T-cell (primary cell): ENCODE data around the gene DOCK4. TPM values are rescaled to one million over a fixed set of nuclear protein-coding genes. Genes with fewer than 3 reads are reported as not detected.
A peak's percentile ranks its signal among the peaks of the same experiment; 100 is the strongest.

Experiments used
- ATAC-seq, 4 experiments: fragments of 200-7000 bp in 3 of 4; fragments of 150-1000 bp in 1 of 4; cut with Tn5 transposase; replicated peaks in 1 of 4; 1 replicate in 3 of 4; 2 replicates in 1 of 4; pipeline ENCODE4 v1.10.0; 2021; ENCODE audit warnings: moderate library complexity in 3 of 4, mild to moderate bottlenecking in 2 of 4, moderate number of reproducible peaks in 1 of 4
- CTCF ChIA-PET, 2 donors: fragments of 300-600 bp; sonication (Branson Sonifier 250); formaldehyde crosslinking; loops; one replicate each; lab custom pipeline; 2022; ENCODE audit warnings: antibody characterized with exemption in 2 of 2; lab: Charles Lee
- POLR2A ChIA-PET, 2 donors: fragments of 300-600 bp; sonication (Branson Sonifier 250); formaldehyde crosslinking; loops; one replicate each; lab custom pipeline; 2022; ENCODE audit warnings: antibody characterized with exemption in 2 of 2; lab: Charles Lee
- DNase-seq, 35 experiments: peaks; one replicate each; pipeline versions ENCODE4 v3.0.0 to v3.0.0-alpha.2; 2013 to 2023
- H3K27ac ChIP-seq: one replicate; pipeline ENCODE4 v1.5.1; 2013; ENCODE audit warnings: low read length
- H3K27me3 ChIP-seq, 2 experiments: replicated peaks in 1 of 2; 1 replicate in 1 of 2; 2 replicates in 1 of 2; pipeline versions ENCODE4 v1.6.1 to v1.7.0; 2013; ENCODE audit warnings: low read length in 1 of 2, mixed read lengths in 1 of 2; ENCODE audit not compliant: control insufficient read depth in 2 of 2, insufficient read depth in 2 of 2; ENCODE audit errors: extremely low read depth in 1 of 2
- H3K36me3 ChIP-seq, 2 donors: 1 replicate in 1 of 2; 2 replicates in 1 of 2; pipeline versions ENCODE4 v1.6.1 to v1.7.0; 2013; ENCODE audit warnings: low read length in 1 of 2; ENCODE audit not compliant: control insufficient read depth in 2 of 2, insufficient read depth in 1 of 2; ENCODE audit errors: extremely low read depth in 1 of 2
- H3K4me1 ChIP-seq, 2 experiments: 1 replicate in 1 of 2; 2 replicates in 1 of 2; pipeline versions ENCODE4 v1.6.1 to v1.7.0; 2013; ENCODE audit warnings: low read length in 2 of 2, mixed read lengths in 1 of 2; ENCODE audit not compliant: insufficient read depth in 2 of 2, control insufficient read depth in 1 of 2; ENCODE audit errors: extremely low read depth in 1 of 2
- H3K4me3 ChIP-seq, 2 donors: 1 replicate in 1 of 2; 2 replicates in 1 of 2; pipeline versions ENCODE4 v1.5.1 to v1.7.0; 2013; ENCODE audit warnings: mild to moderate bottlenecking in 2 of 2, low read length in 1 of 2, moderate library complexity in 1 of 2; ENCODE audit not compliant: control insufficient read depth in 1 of 2; ENCODE audit errors: extremely low read depth in 1 of 2
- H3K9me3 ChIP-seq: 2 replicates; pipeline ENCODE4 v1.7.0; 2013
- H3K27ac Mint-ChIP-seq, 2 donors: one replicate each; pipeline ENCODE4 v1.8.0; 2020 to 2021; ENCODE audit warnings: mild to moderate bottlenecking in 2 of 2, mixed read lengths in 2 of 2
- H3K27me3 Mint-ChIP-seq, 2 donors: one replicate each; pipeline ENCODE4 v1.8.0; 2021 to 2022; ENCODE audit warnings: mixed read lengths in 2 of 2
- H3K36me3 Mint-ChIP-seq: one replicate; pipeline ENCODE4 v1.8.0; 2021; ENCODE audit warnings: mixed read lengths
- H3K4me1 Mint-ChIP-seq, 3 donors: one replicate each; pipeline ENCODE4 v1.8.0; 2020 to 2022; ENCODE audit warnings: mixed read lengths in 3 of 3, mild to moderate bottlenecking in 1 of 3
- H3K4me3 Mint-ChIP-seq, 3 donors: one replicate each; pipeline ENCODE4 v1.8.0; 2020 to 2022; ENCODE audit warnings: mild to moderate bottlenecking in 3 of 3, mixed read lengths in 3 of 3, moderate library complexity in 3 of 3
- H3K9me3 Mint-ChIP-seq, 3 donors: one replicate each; pipeline ENCODE4 v1.8.0; 2020 to 2022; ENCODE audit warnings: mixed read lengths in 3 of 3
- WGBS: methylation state at CpG from one replicate; pipeline ENCODE4 v1.1.5; 2013; ENCODE audit warnings: missing lambda C conversion rate; ENCODE audit not compliant: insufficient coverage; 5-methylcytosine and 5-hydroxymethylcytosine counted together
- total RNA-seq, 35 experiments: library from RNA in 6 of 35; stranded (reverse) in 6 of 35; fragments of 120-200 nt in 1 of 35; gene quantifications; one replicate each; pipeline versions ENCODE4 v1.2.1 to v1.2.4 and lab custom pipeline; 2013 to 2026

Gene DOCK4
- total RNA-seq, 5 donors from 2014 or later (not counting 1 experiment from before 2014, with no cell fraction given), result 0.35 to 1.4 (median 0.85) TPM

- WGBS, result 100% methylated on average over 1 of the region's 3 CpGs
- H3K9me3 ChIP-seq, result no peaks in the 10 kb centered on the region
- ChIA-PET POLR2A (no interaction called here), CTCF (no interaction called here)
- Mint-ChIP-seq H3K27me3 (peaks cover 4% of the 10 kb centered on the region in 2 donors), H3K36me3 (no peaks in the 10 kb centered on the region), H3K4me3 (no peak overlapping the region), H3K4me1 (peaks cover 0 to under 1% (median 0%) of the 10 kb centered on the region in 3 donors), H3K9me3 (no peaks in the 10 kb centered on the region), H3K27ac (no peak overlapping the region)
- H3K27me3 ChIP-seq, result no peaks in the 10 kb centered on the region
- ATAC-seq (no peak), DNase-seq (no peak)
- H3K4me3 ChIP-seq, result no peak overlapping the region
- H3K36me3 ChIP-seq, result no peaks in the 10 kb centered on the region
- H3K4me1 ChIP-seq, result no peaks in the 10 kb centered on the region
- H3K27ac ChIP-seq, result no peak overlapping the region
Observed at GRCh38 chr7:112086496-112087254, 119.5 kb downstream of the DOCK4 start.

GRCh38 chr7:112084520-112084971 lies 121.7 kb downstream of the DOCK4 start:
- CTCF ChIA-PET, result no interaction called here
- no CpG with 5 or more reads among the region's 3 CpGs for WGBS

GRCh38 chr7:112083776-112084355 lies 122.3 kb downstream of the DOCK4 start:
- ChIA-PET POLR2A (no interaction called here), CTCF (no interaction called here)
- Histone ChIP-seq H3K9me3 (no peaks in the 10 kb centered on the region), H3K4me3 (no peak overlapping the region), H3K4me1 (peaks cover 0 to 5% of the 10 kb centered on the region in 2 experiments), H3K27me3 (peaks cover 0 to 1% of the 10 kb centered on the region in 2 experiments), H3K36me3 (no peaks in the 10 kb centered on the region), H3K27ac (no peak overlapping the region)
- H3K27ac Mint-ChIP-seq, result no peak overlapping the region
- peaks cover 6 to 7% of the 10 kb centered on the region in 2 donors for H3K27me3 Mint-ChIP-seq
- no peak overlapping the region for H3K4me3 Mint-ChIP-seq
- peaks cover 8 to 9% (median 9%) of the 10 kb centered on the region in 3 donors for H3K4me1 Mint-ChIP-seq
- H3K36me3 Mint-ChIP-seq, result no peaks in the 10 kb centered on the region
- H3K9me3 Mint-ChIP-seq, result no peaks in the 10 kb centered on the region
- ATAC-seq (no peak), DNase-seq (no peak)
- WGBS, result 93% methylated on average over 3 of the region's 7 CpGs

More at GRCh38 chr7:112084520-112084971, 121.7 kb downstream of the DOCK4 start:
- Histone ChIP-seq H3K27me3 (no peaks in the 10 kb centered on the region), H3K4me3 (no peak overlapping the region), H3K4me1 (peaks cover 0 to 5% of the 10 kb centered on the region in 2 experiments), H3K27ac (no peak overlapping the region), H3K9me3 (no peaks in the 10 kb centered on the region), H3K36me3 (no peaks in the 10 kb centered on the region)
- DNase-seq (no peak), ATAC-seq (no peak)
- POLR2A ChIA-PET, result no interaction called here
- Mint-ChIP-seq H3K4me1 (peaks cover 8 to 9% (median 9%) of the 10 kb centered on the region in 3 donors), H3K9me3 (no peaks in the 10 kb centered on the region), H3K27ac (no peak overlapping the region), H3K36me3 (no peaks in the 10 kb centered on the region), H3K27me3 (peaks cover 8% of the 10 kb centered on the region in 2 donors), H3K4me3 (no peak overlapping the region)

- ATAC-seq, result no peak
- Mint-ChIP-seq H3K4me1 (peaks cover 8 to 9% (median 9%) of the 10 kb centered on the region in 3 donors), H3K27ac (no peak overlapping the region), H3K36me3 (no peaks in the 10 kb centered on the region), H3K27me3 (peaks cover 12 to 13% of the 10 kb centered on the region in 2 donors), H3K4me3 (no peak overlapping the region), H3K9me3 (no peaks in the 10 kb centered on the region)
- no peak for DNase-seq
- Histone ChIP-seq H3K27ac (no peak overlapping the region), H3K4me3 (no peak overlapping the region), H3K27me3 (peaks cover 0 to 4% of the 10 kb centered on the region in 2 experiments), H3K4me1 (peaks cover 0 to 5% of the 10 kb centered on the region in 2 experiments), H3K36me3 (no peaks in the 10 kb centered on the region), H3K9me3 (no peaks in the 10 kb centered on the region)
- ChIA-PET CTCF (no interaction called here), POLR2A (no interaction called here)
- no CpG with 5 or more reads among the region's 7 CpGs for WGBS
Observed at GRCh38 chr7:112082306-112082705, 123.9 kb downstream of the DOCK4 start.

- no peak overlapping the region for H3K27ac ChIP-seq
- Mint-ChIP-seq H3K27me3 (peaks cover 12 to 14% of the 10 kb centered on the region in 2 donors), H3K27ac (no peak overlapping the region), H3K9me3 (no peaks in the 10 kb centered on the region), H3K36me3 (no peaks in the 10 kb centered on the region), H3K4me3 (no peak overlapping the region), H3K4me1 (peaks cover 8 to 9% (median 9%) of the 10 kb centered on the region in 3 donors)
- ATAC-seq (no peak), DNase-seq (peak in 2 of 35 experiments; percentile 6 to 18)
- no peak overlapping the region for H3K4me3 ChIP-seq
- H3K36me3 ChIP-seq, result no peaks in the 10 kb centered on the region
- ChIA-PET POLR2A (interaction anchor here in 1 of 2 donors (0.5 kb wide), 1 partner anchor 90 kb away, joined by 4 read pairs; no protein-coding TSS in a partner anchor), CTCF (no interaction called here)
- peaks cover 0 to 5% of the 10 kb centered on the region in 2 experiments for H3K4me1 ChIP-seq
- WGBS, result 88% methylated on average over 4 of the region's 4 CpGs
- no peaks in the 10 kb centered on the region for H3K9me3 ChIP-seq
- peaks cover 0 to 4% of the 10 kb centered on the region in 2 experiments for H3K27me3 ChIP-seq
Observed at GRCh38 chr7:112081778-112082177, 124.4 kb downstream of the DOCK4 start.

- Histone ChIP-seq H3K27ac (no peak overlapping the region), H3K9me3 (no peaks in the 10 kb centered on the region), H3K36me3 (no peaks in the 10 kb centered on the region), H3K27me3 (peaks cover 0 to 4% of the 10 kb centered on the region in 2 experiments), H3K4me3 (no peak overlapping the region), H3K4me1 (peaks cover 0 to 5% of the 10 kb centered on the region in 2 experiments)
- DNase-seq (peak in 1 of 35 experiments; percentile 14), ATAC-seq (no peak)
- Mint-ChIP-seq H3K36me3 (no peaks in the 10 kb centered on the region), H3K27ac (no peak overlapping the region), H3K4me3 (no peak overlapping the region), H3K4me1 (peaks cover 8 to 9% (median 9%) of the 10 kb centered on the region in 3 donors), H3K9me3 (no peaks in the 10 kb centered on the region), H3K27me3 (peaks cover 12 to 15% of the 10 kb centered on the region in 2 donors)
- POLR2A ChIA-PET, result no interaction called here
- WGBS, result 0% methylated on average over 3 of the region's 8 CpGs
- CTCF ChIA-PET, result no interaction called here
Observed at GRCh38 chr7:112080978-112081377, 125.2 kb downstream of the DOCK4 start.
